Jurkat, Clone E6-1 (cell line): ENCODE results near the gene RPL3. TPM values are rescaled to one million over a fixed set of nuclear protein-coding genes. Genes with fewer than 3 reads are reported as not detected.
"Not testable (repeated sequence)": the region's sequence is repeated elsewhere in the genome, so short reads cannot be mapped to it uniquely, and the experiment has no call there.

Source experiments
- DNase-seq: peaks from one replicate; pipeline ENCODE4 v3.0.0-alpha.2; 2011; ENCODE audit warnings: low read depth, low spot score
- H3K4me3 ChIP-seq: 2 replicates; pipeline ENCODE4 v1.5.1; 2011; ENCODE audit warnings: mild to moderate bottlenecking, low read length, control low read depth, moderate library complexity
- polyA plus RNA-seq: library from polyadenylated mRNA; unstranded; fragments of >200 nt; gene quantifications from one replicate; pipeline ENCODE4 v1.2.1, GENCODE V29; 2012; ENCODE audit warnings: missing spikeins; ENCODE audit not compliant: insufficient read length, insufficient read depth

RPL3 gene
- polyA plus RNA-seq = 2,535 TPM

DNA sequence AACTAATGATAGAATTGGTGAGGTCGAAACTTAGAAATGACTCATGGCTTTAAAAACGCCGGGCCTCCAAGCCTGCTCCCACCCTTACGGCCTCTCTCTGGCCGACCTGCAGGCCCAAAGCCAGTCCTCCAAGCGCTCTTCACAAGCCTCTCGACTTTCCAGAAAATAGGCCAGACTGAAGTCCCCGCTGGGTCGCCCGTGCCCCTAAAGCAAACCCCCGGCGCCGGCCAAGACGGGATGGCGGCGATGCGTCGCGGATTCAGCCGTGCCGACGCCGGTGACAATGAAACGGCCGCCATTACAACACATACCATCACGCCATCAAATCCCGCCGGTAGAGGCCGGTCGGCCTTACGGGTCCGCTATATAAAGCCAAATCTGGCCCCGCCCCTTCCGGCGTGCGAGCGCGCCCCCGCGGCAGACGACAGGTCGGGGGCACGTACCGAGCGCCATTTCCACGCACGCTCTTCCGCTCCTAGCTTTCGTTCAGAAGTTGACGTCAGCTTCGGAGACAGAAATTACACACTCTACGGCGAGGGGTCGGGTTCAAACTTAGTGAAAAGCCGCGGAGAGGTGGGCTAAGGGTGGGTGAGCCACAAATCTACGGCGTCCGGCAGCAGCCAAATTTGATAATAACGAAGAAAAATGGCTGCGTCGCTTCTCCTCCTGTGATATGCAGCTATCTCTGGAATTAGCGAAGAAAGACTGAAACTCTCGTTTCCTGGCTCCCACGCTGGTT is at the start of gene RPL3:
Gene RPL3, minus strand, starts transcription at position 340 of the 739 bp plus-strand sequence. Its CDS starts 26 bp downstream, at position 314.
- peak within 1 kb of the TSS; percentile 99 for H3K4me3 ChIP-seq
- peak; percentile 100 for DNase-seq

DNA sequence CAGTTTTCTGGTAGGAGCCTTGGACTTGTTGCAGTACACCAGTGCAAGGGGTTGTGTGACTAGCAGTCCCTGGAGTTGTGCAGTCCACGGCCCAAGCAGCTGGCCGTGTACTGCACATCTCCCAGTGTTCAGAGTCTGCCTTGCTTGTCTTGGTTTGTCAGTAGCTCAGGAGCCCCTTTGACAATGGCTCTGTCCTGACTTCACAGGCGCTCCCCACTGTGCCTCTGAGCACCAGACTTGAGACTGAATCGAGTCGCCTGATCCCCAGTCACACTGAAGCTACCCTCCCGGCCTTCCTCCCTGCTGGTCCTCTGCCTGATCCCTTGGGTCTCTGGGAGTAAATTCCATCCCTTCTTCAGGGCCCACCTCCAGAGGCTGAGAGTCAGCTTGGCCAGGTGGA is 49.8 kb upstream of the RPL3 start:
- DNase-seq = no peak
- no peak overlapping the region for H3K4me3 ChIP-seq

DNA sequence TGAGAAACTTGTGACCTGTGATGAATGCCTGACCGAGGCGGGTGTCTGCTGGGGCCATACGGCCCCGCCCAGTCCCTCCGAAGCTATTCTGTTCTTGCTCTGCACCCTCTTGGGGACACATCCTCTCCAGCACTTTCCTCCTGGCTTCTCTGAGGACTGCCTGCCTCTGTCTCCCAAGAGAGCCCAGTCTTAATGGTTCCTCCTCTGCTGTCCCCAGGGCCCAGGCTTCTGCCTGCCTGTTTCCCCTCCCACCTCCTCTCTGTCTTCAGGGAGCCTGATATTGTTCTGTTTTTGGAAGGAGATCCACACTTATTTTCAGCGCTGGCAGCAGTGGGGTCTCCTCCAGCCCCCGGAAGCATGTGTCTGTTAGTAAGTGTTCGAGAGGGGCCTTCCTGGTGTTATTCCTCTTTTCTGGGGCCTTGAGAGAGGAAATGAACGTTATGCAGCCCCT is 49.1 kb upstream of the RPL3 start:
- no peak overlapping the region for H3K4me3 ChIP-seq
- DNase-seq = no peak

DNA sequence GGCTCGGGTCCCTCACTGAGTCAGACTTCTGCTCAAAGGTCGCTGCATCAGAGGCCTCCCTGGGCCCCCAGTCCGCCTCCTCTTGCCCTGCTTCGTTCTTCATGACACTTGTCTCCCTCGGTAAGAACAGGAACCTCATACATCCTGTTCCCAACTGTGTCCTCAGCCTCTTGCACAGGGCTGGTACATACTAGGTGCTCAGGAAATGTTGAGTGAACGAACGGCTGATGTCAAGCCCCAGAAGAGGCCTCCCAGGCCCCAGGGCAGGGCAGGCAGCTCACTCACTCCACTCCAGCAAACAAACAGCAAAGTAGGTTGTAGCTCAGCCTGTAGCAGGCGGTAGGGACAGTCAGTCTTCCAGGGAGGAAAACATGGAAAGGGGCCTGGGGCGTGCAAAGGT is 47.6 kb upstream of the RPL3 start:
- H3K4me3 ChIP-seq = no peak overlapping the region
- no peak for DNase-seq

GRCh38 chr22:39365492-39365780 is 46.0 kb upstream of the RPL3 start:
- DNase-seq = no peak
- no peak overlapping the region for H3K4me3 ChIP-seq

DNA sequence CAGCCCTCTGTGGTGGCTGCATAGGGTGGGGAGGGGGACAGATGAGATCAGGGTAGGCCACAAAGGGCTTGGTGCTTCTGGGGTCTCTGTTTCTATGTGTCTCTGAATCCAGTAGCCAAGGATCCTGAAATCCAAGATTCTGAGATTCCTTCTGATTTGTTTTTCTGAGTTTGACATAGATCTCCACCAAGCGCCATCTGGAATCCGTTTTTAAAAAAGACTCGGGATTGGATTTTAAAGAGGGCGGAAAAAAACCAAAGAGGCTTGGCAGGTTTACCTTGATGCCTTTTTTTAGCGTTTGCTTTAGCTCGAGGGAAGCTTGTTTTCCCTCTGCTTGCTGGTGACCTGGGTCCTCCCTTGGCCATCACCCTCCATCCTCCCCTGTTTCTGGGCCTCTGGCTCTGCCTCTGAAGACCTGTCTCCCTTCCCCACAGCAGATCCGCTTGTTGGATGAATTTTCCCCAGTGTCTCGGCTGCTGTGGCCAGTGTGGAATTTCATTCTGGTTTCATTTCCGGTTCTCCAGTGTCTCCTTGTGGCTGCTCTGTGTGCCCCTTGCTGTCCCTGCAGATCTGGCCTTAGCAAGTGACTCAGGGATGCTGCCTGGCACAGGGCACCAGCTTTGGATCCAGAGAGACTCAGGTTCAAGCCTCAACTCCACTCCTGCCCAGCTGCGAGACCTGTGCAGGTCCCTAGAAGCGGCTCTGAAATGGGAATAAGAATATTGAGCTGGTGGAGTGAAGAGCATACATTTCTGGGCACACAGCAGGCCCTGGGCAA is 45.5 kb upstream of the RPL3 start:
- no peak for DNase-seq
- no peak overlapping the region for H3K4me3 ChIP-seq

DNA sequence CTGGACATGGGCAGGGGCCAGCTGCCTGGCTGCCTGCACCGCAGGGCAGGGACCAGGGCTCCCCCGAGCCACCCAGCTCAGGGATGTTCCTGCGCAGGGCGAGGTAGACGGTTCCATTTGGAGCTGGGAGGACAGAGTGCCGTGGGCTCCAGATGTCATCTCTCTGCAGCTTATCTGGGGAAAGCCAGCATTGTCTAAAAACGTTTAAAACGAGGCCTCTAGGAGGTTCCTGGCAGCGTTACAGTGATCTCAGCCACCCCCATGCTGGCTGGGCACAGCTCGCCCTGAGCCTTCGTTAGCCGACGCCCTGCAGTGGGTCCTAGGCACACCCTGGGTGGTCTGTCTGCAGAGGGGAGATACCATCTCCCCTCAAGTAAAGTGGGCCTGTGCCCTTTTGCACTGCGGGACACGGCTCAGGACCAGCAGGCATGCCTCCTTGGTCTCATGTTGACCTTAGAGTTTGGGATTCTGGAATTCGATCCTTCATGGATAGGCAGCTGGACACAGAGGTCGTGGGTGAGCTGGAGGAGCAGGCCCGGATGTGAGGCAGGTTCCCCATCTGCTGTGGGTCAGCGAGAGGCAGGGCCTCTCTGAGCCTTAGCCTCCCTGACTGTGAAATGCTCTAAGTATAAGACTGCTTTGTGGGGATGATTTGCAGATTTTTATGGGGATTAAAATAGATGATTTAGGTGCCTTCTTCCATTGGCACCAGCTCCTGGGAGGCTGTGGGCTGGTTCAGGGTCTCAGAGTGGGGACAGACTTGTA is 44.5 kb upstream of the RPL3 start:
- no peak for DNase-seq
- no peak overlapping the region for H3K4me3 ChIP-seq

DNA sequence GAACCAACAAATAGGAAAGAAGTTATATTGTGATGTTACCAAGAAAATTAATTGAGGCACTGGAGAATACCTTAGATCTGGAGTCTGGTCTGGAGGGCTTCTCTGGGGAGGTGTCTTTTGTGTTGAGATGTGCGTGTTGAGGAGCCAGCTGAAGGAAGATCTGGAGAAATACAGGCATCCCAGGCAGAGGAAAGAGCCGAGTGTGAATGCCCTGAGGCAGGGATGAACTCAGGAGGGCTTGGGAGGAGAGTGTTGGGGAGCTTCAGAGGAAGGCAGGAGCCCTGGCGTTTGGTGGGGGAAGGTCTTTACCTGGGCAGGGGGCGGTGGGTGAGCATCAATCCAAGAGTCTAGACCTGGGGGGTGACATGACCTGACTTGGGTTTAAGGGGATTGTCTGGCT is 43.5 kb upstream of the RPL3 start:
- no peak for DNase-seq

DNA sequence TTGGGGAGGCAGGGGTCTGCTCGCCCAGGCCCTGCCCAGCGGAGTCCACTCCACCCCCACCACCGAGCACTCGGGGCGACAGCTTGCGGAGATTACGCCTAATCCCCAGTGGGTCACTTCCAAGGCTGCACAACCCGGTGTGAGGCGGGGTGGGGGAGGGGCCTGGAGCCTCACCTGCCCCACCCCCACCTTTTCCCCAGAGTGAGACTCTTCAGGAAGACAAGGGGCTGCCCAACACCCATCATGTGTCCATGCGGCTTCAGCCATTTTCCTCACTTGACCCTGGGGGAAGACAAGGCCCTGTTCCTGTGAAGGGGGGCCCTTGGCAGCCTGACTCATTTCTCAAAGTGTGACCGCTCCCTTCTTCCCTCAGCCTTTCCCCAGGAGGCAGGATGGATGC is 42.8 kb upstream of the RPL3 start:
- no peak for DNase-seq
- H3K4me3 ChIP-seq = no peak overlapping the region

More for the DNA sequence above, 43.5 kb upstream of the RPL3 start:
- no peak overlapping the region for H3K4me3 ChIP-seq

DNA sequence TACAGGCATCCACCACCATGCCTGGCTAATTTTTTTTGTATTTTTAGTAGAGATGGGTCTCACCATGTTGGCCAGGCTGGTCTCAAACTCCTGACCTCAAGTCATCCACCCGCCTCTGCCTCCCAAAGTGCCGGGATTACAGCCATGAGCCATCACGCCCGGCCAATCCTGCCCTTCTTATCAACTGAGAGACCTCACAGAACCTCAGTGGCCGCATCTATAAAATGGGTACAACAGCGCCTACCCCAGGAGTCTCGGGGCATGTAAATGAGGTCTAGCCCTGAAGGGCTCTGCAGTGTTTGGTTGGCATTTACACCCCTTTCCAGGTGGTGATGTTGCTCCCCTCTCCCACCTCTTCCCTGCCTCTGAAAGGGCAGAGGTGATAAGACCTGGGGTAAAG is 42.1 kb upstream of the RPL3 start:
- no peak for DNase-seq
- no peak overlapping the region for H3K4me3 ChIP-seq

- no peak overlapping the region for H3K4me3 ChIP-seq
- no peak for DNase-seq
Observed at GRCh38 chr22:39360674-39361413, 41.4 kb upstream of the RPL3 start.

- DNase-seq = no peak
- H3K4me3 ChIP-seq = no peak overlapping the region
Observed at GRCh38 chr22:39360242-39360641, 40.8 kb upstream of the RPL3 start.

DNA sequence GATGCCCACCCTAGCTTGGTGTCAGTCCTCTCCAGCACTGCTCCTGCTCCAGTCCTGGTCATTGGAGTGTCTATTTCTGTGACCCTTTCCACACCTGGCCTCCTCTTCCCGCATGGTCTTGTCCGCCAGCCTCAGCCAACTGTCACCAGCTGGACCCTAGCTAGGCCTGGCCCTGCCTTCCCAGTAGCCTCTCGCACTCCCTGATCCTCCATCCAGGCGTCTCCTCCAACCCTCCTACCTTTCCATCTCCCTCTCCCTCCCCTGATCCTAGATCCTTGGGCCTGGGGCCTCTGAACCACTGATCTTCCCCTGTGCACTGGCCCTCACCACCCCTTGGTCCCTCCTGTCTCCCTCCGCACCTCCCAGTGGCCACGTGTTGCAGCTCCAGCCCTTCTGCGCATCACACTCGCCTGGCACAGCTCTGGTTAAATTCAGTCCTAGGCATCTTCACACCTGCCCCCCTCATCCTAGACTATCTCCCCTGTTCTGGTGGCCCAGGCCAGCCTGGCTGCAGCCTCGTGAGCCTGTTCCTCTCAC is 40.3 kb upstream of the RPL3 start:
- no peak for DNase-seq
- H3K4me3 ChIP-seq = no peak overlapping the region

DNA sequence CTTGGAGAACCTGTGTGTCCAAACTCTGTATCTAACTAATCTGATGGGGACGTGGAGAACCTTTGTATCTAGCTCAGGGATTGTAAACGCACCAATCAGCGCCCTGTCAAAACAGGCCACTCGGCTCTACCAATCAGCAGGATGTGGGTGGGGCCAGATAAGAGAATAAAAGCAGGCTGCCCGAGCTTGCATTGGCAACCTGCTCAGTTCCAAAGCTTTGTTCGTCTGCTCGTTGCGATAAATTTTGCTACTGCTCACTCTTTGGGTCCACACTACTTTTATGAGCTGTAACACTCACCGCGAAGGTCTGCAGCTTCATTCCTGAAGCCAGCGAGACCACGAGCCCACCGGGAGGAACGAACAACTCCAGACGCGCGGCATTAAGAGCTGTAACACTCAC is 38.8 kb upstream of the RPL3 start:
- not testable (repeated sequence) for DNase-seq, H3K4me3 ChIP-seq

- not testable (repeated sequence) for DNase-seq, H3K4me3 ChIP-seq
Observed at GRCh38 chr22:39357110-39358108, 38.0 kb upstream of the RPL3 start.

DNA sequence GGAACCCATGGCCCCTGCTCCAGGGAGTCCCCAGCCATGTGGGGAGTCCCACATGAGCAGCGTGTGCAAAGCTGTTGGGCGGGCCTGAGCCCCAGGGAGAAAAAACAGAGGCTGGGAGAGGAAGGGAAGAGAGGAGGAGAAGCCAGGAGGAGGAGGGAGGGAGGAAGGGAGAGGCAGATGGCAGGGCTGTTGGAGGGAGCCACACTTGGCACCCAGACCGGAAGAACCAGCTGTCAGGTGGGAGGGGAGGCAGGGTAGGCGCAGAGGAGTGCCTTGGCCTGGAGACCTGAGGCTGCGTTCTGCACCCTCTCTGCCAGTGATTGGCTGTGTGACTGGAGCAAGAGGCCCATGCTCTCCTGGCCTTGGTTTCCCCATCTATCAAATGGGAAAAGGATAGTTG is 37.0 kb upstream of the RPL3 start:
- no peak for DNase-seq
- H3K4me3 ChIP-seq = no peak overlapping the region

- DNase-seq, H3K4me3 ChIP-seq: not testable (repeated sequence)
Observed at GRCh38 chr22:39355805-39356204, 36.4 kb upstream of the RPL3 start.

DNA sequence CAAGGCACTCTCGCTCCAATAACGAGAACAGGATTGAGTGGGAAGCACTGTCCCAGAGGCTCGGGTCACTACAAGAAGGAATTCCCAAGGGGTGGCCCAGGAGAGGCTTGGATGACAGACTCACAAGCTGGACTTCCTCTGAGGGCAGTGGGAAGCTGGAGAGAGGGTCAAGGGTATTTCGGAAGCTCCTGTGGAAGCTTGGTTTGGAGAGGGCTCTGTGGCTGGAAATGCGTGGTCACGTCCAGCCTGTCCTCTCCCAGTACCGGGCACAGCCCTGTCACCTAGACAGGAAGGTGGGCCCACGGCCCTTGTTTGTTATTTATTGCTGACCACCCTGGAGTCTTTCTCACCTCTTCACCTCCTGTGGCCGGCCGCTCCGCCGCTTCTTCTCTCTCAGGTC is 35.7 kb upstream of the RPL3 start:
- no peak for DNase-seq
- no peak overlapping the region for H3K4me3 ChIP-seq
